ENCODE measurements around the gene LRRC55.

DNA sequence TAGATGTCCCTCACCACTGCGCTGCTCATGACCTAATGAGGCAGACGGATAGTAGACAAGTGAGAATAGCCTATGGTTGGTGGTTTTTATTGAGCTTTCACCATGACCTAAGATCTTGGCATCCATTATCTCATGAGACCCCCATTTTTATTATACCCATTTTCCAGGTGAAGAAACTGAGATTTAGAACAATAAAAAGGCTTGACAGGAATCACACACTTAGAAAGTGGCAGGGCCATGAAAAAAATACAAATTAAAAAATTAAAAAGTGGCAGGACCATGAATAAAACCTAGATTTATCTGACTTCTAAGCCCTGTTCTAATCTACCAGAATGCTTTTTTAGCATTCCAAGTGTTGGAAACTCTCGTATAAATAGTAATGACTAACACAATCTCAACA is 1.1 kb downstream of the LRRC55 start:
- TF ChIP-seq, protein P1, sequence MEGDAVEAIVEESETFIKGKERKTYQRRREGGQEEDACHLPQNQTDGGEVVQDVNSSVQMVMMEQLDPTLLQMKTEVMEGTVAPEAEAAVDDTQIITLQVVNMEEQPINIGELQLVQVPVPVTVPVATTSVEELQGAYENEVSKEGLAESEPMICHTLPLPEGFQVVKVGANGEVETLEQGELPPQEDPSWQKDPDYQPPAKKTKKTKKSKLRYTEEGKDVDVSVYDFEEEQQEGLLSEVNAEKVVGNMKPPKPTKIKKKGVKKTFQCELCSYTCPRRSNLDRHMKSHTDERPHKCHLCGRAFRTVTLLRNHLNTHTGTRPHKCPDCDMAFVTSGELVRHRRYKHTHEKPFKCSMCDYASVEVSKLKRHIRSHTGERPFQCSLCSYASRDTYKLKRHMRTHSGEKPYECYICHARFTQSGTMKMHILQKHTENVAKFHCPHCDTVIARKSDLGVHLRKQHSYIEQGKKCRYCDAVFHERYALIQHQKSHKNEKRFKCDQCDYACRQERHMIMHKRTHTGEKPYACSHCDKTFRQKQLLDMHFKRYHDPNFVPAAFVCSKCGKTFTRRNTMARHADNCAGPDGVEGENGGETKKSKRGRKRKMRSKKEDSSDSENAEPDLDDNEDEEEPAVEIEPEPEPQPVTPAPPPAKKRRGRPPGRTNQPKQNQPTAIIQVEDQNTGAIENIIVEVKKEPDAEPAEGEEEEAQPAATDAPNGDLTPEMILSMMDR (IDR thresholded peaks at IDR 0.05), result no peak
- no peak for TF ChIP-seq POLR2AphosphoS5 (IDR thresholded peaks at IDR 0.05)
- no peak for TF ChIP-seq POLR2A (IDR thresholded peaks at IDR 0.05)
- TF ChIP-seq EP300 (IDR thresholded peaks at IDR 0.05; ENCODE audit: low read depth), result no peak

Measured in transverse colon (tissue), 4 donors.